Activated T-cell treated with anti-CD3 and anti-CD28 coated beads, Interleukin-2, amount 50 U/mL, for 72 hours (primary cell): Measurements from ENCODE around the gene EXOC3L4. TPM values are rescaled to one million over a fixed set of nuclear protein-coding genes. Genes with fewer than 3 reads are reported as not detected.

Experiments used
- ATAC-seq, 2 donors: fragments of 150-1000 bp; cut with Tn5 transposase; replicated peaks in 1 of 2; 2 replicates each; pipeline ENCODE4 v1.10.0; 2021; ENCODE audit warnings: moderate library complexity in 2 of 2, mild to moderate bottlenecking in 1 of 2
- DNase-seq, 2 donors: peaks; one replicate each; pipeline ENCODE4 v3.0.0; 2021 to 2022; ENCODE audit warnings: mixed read lengths in 1 of 2
- H3K27ac Mint-ChIP-seq: one replicate; pipeline ENCODE4 v1.8.0; 2022; ENCODE audit warnings: mild to moderate bottlenecking, moderate library complexity, mixed read lengths
- H3K27me3 Mint-ChIP-seq: one replicate; pipeline ENCODE4 v1.8.0; 2022; ENCODE audit warnings: low read depth, mixed read lengths
- H3K36me3 Mint-ChIP-seq, 2 donors: one replicate each; pipeline ENCODE4 v1.8.0; 2022; ENCODE audit warnings: mixed read lengths in 2 of 2, mild to moderate bottlenecking in 1 of 2; ENCODE audit not compliant: insufficient read depth in 2 of 2
- H3K4me1 Mint-ChIP-seq: one replicate; pipeline ENCODE4 v1.8.0; 2022; ENCODE audit warnings: low read depth, mixed read lengths
- H3K4me3 Mint-ChIP-seq, 2 donors: one replicate each; pipeline ENCODE4 v1.8.0; 2022; ENCODE audit warnings: mild to moderate bottlenecking in 2 of 2, mixed read lengths in 2 of 2, moderate library complexity in 2 of 2
- H3K9me3 Mint-ChIP-seq, 2 donors: one replicate each; pipeline ENCODE4 v1.8.0; 2022; ENCODE audit warnings: mixed read lengths in 2 of 2
- total RNA-seq, 2 donors: library from RNA; stranded (reverse); gene quantifications; one replicate each; pipeline ENCODE4 v1.2.3, GENCODE V29; 2022

Gene EXOC3L4
- total RNA-seq, 2 donors from 2014 or later, result not detected

DNA sequence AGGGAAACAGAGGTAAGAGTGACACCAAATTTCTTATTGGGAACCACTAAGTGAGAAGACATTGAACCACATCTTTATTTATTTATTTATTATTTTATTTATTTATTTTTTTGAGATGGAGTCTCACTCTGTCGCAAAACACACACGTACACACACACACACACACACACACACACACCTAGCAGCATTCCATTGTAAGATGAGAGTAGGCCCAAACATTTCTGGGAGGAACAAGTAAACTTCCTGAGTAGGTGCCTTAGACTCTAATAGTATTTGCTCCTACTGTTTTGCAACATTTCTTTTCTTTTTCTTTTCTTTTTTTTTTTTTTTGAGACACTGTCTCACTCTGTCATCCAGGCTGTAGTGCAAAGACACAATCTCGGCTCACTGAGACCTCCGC lies 30.1 kb upstream of the EXOC3L4 start:
- ATAC-seq, result no peak
- DNase-seq, result no peak
- no peaks in the 10 kb centered on the region for H3K4me1 Mint-ChIP-seq

DNA sequence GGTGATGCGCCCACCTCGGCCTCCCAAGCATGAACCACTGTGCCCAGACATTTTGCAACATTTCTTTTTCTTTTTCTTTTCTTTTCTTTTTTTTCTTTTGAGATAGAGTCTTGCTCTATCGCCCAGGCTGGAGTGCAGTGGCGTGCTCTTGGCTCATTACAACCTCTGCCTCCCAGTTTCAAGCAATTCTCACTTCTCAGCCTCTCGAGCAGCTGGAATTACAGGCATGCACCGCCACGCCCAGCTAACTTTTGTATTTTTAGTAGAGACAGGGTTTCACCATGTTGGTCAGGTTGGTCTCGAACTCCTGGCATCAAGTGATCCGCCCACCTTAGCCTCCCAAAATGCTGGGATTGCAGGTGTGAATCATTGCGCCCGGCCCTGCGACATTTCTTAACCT lies 29.5 kb upstream of the EXOC3L4 start:
- Mint-ChIP-seq H3K27ac (no peak overlapping the region), H3K36me3 (no peaks in the 10 kb centered on the region), H3K27me3 (peaks cover 25% of the 10 kb centered on the region), H3K4me1 (no peaks in the 10 kb centered on the region), H3K9me3 (no peaks in the 10 kb centered on the region), H3K4me3 (no peak overlapping the region)
- DNase-seq (no peak), ATAC-seq (no peak)

More for the DNA sequence above, 30.1 kb upstream of the EXOC3L4 start:
- Mint-ChIP-seq H3K36me3 (no peaks in the 10 kb centered on the region), H3K27ac (no peak overlapping the region), H3K9me3 (no peaks in the 10 kb centered on the region), H3K4me3 (no peak overlapping the region), H3K27me3 (peaks cover 30% of the 10 kb centered on the region)

DNA sequence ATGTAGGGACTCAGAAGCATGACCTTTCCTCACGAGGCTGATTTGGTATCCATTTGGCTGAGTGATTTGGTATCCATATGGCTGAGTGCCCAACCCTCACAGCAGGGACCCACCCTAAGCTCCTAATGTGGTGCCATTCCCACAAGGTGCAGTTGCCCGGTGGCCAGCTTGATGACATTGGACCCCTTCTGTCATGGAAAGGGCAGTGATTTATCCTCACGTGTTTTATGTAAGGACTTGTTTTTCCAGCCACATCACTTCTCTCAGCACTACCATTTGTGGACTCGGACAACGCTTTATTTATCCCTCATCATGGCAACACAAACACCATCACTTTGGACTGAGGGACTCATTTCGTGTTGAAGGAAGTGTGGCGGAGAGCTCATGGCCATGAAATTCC lies 28.7 kb upstream of the EXOC3L4 start:
- no peak overlapping the region for H3K4me3 Mint-ChIP-seq
- no peak for DNase-seq
- no peak for ATAC-seq
- H3K27me3 Mint-ChIP-seq, result peaks cover 16% of the 10 kb centered on the region
- H3K9me3 Mint-ChIP-seq, result no peaks in the 10 kb centered on the region
- H3K27ac Mint-ChIP-seq, result no peak overlapping the region
- H3K4me1 Mint-ChIP-seq, result no peaks in the 10 kb centered on the region
- H3K36me3 Mint-ChIP-seq, result no peaks in the 10 kb centered on the region

DNA sequence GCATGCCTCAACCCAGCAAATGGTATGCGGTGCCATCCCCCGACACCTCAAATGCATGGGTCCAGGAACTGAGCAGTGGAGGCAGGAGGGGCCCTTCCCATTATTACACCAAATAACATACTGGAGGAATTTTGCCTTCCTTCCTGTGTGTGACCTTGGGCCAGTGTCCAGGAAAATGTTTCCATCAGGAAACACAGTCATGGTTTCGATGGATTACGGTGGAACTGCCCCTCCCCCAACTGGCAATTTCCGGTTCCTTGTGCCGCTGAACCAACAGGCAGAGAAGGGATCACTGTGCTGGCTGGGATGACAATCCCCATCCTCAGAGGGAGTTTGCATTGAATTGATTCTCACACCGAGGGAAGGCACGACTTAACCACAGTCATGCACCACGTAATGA lies 28.1 kb upstream of the EXOC3L4 start:
- ATAC-seq, result no peak
- Mint-ChIP-seq H3K27me3 (peaks cover 13% of the 10 kb centered on the region), H3K4me3 (no peak overlapping the region), H3K9me3 (no peaks in the 10 kb centered on the region), H3K4me1 (no peaks in the 10 kb centered on the region), H3K27ac (no peak overlapping the region), H3K36me3 (no peaks in the 10 kb centered on the region)
- no peak for DNase-seq

DNA sequence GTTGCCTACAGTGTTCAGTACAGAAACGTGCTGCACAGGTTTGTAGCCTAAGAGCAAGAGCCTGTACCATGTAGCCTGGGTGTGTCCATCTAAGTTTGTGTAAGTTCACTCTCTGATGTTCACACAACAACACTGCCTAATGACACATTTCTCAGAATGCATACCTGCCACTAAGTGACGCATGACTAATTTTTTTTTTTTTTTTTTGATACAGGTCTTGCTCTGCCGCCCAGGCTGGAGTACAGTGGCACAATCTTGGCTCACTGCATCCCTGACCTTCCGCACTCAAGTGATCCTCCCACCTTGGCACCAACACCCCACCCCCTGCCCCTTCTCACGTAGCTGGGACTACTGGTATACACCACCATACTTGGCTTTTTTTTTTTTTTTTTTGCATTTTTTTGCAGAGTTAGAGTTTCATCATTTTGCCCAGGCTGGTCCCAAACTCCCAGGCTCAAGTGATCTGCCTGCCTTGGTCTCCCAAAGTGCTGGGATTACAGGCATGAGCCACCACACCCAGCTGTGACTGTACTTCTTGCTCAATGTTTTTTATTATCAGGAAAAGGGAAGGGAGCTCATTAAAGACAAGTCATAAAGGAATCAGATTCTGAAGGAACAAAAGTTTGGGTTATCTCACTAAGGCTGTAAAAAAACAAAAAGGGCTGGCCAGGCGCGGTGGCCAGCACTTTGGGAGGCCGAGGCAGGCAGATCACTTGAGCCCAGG lies 27.1 kb upstream of the EXOC3L4 start:
- no peak for DNase-seq
- Mint-ChIP-seq H3K36me3 (no peaks in the 10 kb centered on the region), H3K27ac (no peak overlapping the region), H3K27me3 (peaks cover 6% of the 10 kb centered on the region), H3K4me3 (no peak overlapping the region), H3K9me3 (no peaks in the 10 kb centered on the region), H3K4me1 (no peaks in the 10 kb centered on the region)
- ATAC-seq, result no peak

DNA sequence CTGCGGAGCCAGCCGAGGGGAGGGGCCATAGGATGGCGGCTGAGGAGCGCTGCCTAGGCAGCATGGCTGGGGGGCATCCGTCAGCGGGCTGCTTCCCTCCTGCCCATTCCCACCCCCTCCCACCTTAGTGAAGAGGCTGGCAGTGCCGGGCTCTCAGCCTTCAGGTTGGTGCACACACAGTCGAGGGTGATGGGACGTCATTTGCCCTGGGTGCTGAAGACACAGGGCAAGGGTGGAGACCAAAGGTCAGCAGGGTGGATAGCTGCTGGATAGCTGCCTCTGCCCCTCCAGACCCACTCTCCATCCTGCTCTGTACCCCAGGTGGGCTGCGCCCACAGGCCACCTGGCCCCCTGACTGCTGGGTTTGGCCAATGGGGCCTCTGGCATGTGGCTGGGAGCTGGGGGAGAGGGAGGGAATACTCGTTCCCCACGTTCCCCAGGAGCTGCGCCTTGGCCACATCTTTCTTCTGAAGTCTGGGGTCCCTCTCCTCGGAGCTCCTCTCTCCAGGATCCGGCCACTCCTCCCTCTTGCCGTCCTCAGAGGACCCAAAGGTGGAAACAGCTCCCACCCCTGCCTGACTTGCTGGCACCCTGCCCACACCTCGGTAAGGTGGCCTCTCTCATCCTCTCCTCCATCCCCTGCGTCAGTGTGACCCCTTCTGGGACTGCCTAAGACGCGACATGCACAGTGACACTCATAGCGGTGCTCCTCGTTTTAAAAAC lies 26.0 kb upstream of the EXOC3L4 start:
- Mint-ChIP-seq H3K27me3 (peaks cover 4% of the 10 kb centered on the region), H3K27ac (no peak overlapping the region), H3K4me3 (no peak overlapping the region), H3K9me3 (no peaks in the 10 kb centered on the region), H3K4me1 (no peaks in the 10 kb centered on the region), H3K36me3 (no peaks in the 10 kb centered on the region)
- DNase-seq (no peak), ATAC-seq (no peak)

DNA sequence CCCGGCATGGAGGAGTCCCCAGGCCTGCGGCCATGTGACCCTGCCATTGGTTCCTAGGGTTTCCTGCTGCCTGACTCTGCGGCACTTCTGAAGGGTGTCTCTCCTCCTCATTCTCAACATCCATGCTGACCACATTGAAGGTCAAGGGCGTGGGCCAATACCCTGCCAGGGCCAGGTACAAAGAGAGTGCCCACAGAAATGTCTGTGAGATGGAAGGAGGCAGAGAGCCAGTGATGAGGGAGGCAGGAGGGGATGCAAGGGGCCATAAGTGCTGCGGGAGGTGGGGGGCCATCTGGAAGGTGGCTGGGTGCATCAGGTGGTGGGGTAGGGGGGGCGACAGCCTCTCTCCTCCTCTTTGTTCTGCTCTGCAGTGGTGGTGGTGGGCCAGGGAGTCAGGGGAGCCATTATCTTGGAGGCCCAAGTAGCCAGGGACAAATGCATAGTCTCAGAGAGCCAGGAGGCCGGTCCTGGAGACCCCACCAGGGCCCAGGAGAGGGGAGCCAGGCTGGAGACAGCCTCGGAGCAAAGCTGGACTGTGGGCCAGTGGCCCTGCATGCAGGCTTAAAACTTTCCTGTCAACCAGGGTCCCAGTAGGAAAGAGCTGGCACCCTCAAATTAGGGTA lies 24.2 kb upstream of the EXOC3L4 start:
- ATAC-seq (no peak), DNase-seq (no peak)
- H3K27ac Mint-ChIP-seq, result no peak overlapping the region
- no peaks in the 10 kb centered on the region for H3K9me3 Mint-ChIP-seq
- H3K4me3 Mint-ChIP-seq, result no peak overlapping the region
- H3K36me3 Mint-ChIP-seq, result no peaks in the 10 kb centered on the region
- no peaks in the 10 kb centered on the region for H3K4me1 Mint-ChIP-seq
- peaks cover 5% of the 10 kb centered on the region for H3K27me3 Mint-ChIP-seq

DNA sequence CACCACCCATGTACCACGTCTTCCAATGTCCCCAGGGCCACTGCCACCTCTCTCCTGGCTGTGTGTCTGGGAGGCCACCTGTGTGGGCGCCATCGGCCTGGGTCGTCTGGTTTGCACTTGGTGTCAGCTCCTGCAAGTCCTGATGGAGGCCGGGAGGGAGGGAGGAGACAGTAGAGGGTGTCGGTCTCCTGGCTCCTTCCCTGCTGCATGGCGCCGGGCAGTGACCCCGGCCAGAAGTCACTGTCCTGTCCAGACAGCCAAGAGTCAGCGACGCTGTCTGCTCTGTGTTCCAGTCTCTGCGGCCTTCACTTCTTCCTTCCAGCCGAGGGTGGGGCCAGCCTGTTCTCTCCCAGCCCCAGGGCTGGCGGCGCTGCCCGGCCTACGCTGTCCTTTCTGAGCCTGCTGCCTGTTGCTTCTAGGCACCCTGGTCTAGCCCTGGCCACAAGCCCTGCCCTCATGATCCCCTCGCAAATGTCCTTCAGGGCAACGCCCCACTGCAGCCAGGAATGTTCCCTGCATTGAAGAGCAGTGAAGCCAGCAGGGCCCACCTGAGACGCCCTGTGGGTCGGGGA lies 23.5 kb upstream of the EXOC3L4 start:
- DNase-seq (no peak), ATAC-seq (no peak)
- no peak overlapping the region for H3K27ac Mint-ChIP-seq
- H3K9me3 Mint-ChIP-seq, result no peaks in the 10 kb centered on the region
- no peaks in the 10 kb centered on the region for H3K36me3 Mint-ChIP-seq
- no peak overlapping the region for H3K4me3 Mint-ChIP-seq
- peaks cover 5% of the 10 kb centered on the region for H3K27me3 Mint-ChIP-seq
- no peaks in the 10 kb centered on the region for H3K4me1 Mint-ChIP-seq

DNA sequence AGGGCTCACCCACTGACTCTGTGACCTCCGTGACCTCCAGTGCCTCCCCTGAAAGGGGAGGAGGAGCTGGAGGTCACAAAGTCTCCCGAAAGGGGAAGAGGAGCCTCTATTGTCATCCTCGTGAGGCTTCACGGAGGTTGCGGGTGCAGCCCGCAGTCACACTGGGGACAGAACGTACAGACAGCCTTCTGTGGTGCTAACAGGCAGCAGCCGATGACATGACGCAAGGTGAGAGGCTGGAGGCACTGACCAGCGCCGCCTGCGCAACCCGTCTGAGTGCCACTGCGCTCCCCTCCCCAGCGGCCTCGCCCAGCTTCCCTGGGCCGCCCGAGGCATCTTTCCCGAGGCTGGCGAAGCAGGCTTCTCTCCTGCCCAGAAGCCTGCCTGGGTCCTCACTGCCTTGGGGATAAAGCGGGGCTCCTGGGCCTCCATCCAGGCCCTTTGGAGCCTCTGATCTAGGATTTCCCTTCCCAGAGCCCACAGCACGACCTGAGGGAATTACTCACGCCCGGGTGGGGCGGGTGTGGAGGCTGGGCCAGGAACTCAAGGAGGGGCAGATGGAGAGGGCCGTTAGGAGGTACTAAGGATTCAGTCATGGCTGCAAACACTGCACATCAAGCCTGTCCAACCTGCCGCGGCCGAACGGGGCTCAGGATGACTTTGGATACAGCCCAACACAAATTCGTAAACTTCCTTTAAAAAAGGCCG lies 22.8 kb upstream of the EXOC3L4 start:
- Mint-ChIP-seq H3K36me3 (no peaks in the 10 kb centered on the region), H3K27ac (no peak overlapping the region), H3K4me3 (no peak overlapping the region), H3K27me3 (peaks cover 5% of the 10 kb centered on the region), H3K4me1 (no peaks in the 10 kb centered on the region), H3K9me3 (no peaks in the 10 kb centered on the region)
- ATAC-seq, result no peak
- no peak for DNase-seq

DNA sequence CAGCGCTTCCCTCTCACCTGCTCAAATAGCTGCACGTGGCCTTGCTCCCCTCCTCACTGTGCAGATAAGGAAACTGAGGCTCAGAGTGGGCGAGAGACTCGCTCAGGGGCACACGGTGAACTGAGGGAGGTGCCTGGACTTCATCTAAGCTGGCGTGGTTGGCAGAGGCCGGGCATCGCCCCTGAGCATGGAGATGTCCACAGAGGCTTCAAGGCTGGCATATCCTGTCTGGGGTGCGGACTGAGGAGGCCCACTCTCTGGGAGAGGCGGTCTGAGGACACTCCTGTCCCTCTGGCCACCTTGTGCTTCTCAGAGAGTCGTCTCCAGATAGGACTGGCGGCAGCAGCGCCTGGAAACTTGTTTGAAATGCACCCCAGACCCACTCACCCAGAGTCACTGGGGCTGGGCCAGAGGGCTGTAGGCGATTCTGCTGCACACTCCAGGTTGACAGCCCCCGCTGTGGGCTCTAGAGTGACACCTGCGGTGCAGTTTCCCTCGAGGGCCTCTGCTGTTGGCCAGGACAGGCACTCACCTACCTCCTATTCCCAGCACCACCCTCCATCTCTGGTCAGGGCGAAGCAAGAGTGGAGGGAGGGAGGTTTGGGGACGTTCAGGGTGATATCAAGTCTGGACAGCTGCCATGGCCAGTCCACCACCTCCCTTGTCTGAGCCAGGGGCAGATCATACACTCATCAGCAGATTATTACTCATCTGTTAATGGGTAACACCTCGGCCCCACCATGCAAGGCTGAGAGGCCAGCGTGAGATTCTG lies 21.7 kb upstream of the EXOC3L4 start:
- Mint-ChIP-seq H3K4me1 (no peaks in the 10 kb centered on the region), H3K27ac (no peak overlapping the region), H3K4me3 (no peak overlapping the region), H3K9me3 (no peaks in the 10 kb centered on the region), H3K27me3 (peaks cover 5% of the 10 kb centered on the region), H3K36me3 (no peaks in the 10 kb centered on the region)
- ATAC-seq (no peak), DNase-seq (no peak)

DNA sequence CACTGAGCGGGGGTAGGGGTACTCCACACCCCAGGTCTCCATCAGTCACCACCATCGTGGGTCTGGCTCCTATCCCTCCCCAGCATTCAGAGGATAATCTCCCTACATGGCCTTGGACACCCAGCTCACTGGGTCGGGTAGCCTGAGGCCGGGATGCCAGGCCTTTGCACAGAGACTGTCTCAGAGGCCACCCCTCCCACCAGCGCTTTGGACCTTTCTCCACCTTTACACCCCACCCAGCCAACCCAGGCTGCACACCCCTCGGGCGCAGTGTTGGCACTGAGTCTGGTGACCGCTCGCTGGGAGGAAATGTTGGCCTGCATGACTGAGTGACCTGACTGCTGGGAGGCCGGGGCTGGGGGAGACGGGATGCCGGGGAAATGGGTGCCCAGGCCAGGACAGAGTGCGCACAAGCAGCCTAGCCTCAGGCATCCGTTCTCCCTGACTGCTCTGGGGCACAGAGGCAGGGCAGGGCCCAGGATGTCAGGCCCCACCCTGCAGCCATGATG lies 21.1 kb upstream of the EXOC3L4 start:
- DNase-seq (no peak), ATAC-seq (no peak)
- H3K36me3 Mint-ChIP-seq, result no peaks in the 10 kb centered on the region
- H3K4me1 Mint-ChIP-seq, result no peaks in the 10 kb centered on the region
- no peaks in the 10 kb centered on the region for H3K9me3 Mint-ChIP-seq
- H3K4me3 Mint-ChIP-seq, result no peak overlapping the region
- H3K27me3 Mint-ChIP-seq, result peaks cover 5% of the 10 kb centered on the region
- H3K27ac Mint-ChIP-seq, result no peak overlapping the region
